IPS-18a (cell line): Measurements from ENCODE around the gene NPAS4.
"Not testable (repeated sequence)": the region's sequence is repeated elsewhere in the genome, so short reads cannot be mapped to it uniquely, and the experiment has no call there.

Experiments used
- H3K27ac ChIP-seq: one replicate; pipeline ENCODE4 v1.5.1; 2013; ENCODE audit warnings: low read length
- H3K27me3 ChIP-seq: one replicate; pipeline ENCODE4 v1.6.1; 2013; ENCODE audit warnings: mild to moderate bottlenecking, low read length; ENCODE audit not compliant: control insufficient read depth, insufficient read depth
- H3K36me3 ChIP-seq: one replicate; pipeline ENCODE4 v1.6.1; 2013; ENCODE audit warnings: low read depth, low read length; ENCODE audit not compliant: control insufficient read depth
- H3K4me1 ChIP-seq: one replicate; pipeline ENCODE4 v1.6.1; 2013; ENCODE audit warnings: low read depth, low read length; ENCODE audit not compliant: control insufficient read depth
- H3K4me3 ChIP-seq: one replicate; pipeline ENCODE4 v1.5.1; 2013; ENCODE audit warnings: low read length
- H3K9ac ChIP-seq: one replicate; pipeline ENCODE4 v1.6.1; 2013; ENCODE audit warnings: mild to moderate bottlenecking, low read length, moderate library complexity
- H3K9me3 ChIP-seq: one replicate; pipeline ENCODE4 v1.6.1; 2013; ENCODE audit warnings: low read depth, low read length; ENCODE audit not compliant: control insufficient read depth

The NPAS4 gene

DNA sequence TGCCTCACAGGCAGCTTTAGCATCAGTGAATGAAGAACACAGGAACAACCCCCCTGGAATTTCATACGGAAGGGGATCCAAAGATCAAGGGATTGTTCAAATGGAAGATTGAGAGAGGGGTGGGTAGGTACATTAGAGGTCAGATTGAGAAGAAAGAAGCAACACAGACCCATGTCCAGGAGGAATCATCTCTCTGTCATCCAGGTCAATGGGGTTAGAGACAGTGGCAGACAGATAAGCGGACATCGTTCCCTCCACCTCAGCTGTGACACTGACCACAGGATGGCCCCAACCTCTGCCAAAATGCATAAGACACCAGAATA, 1.9 kb upstream of the NPAS4 start:
- Histone ChIP-seq H3K4me3 (no peak overlapping the region), H3K27ac (no peak overlapping the region), H3K4me1 (peaks cover 34% of the 10 kb centered on the region), H3K36me3 (no peaks in the 10 kb centered on the region), H3K9me3 (no peaks in the 10 kb centered on the region), H3K27me3 (peaks cover 33% of the 10 kb centered on the region), H3K9ac (no peak overlapping the region)

DNA sequence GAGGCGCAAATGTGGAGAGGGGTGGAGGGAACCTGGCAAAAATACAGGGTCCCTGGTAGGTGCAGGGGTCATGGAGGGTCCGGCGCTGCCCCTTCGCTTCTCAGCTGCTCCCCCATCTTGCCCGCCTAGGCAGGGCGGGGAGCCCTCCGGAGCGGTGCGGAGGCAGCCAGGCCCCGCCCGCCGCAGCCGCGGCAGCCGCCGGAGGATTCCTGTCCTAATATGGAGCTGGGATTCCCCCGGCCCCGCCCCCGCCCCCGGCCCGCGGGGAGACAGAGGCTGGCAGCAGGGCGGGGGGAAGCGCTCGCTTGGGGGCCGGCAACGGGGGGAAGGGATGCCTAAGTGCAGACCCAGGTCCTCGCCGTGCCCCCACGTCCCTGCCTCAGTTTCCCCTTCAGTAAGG, 1.0 kb upstream of the NPAS4 start:
- Histone ChIP-seq H3K27me3 (peaks cover 33% of the 10 kb centered on the region), H3K4me3 (peak overlapping the region; percentile 50), H3K27ac (no peak overlapping the region), H3K9me3 (no peaks in the 10 kb centered on the region), H3K36me3 (no peaks in the 10 kb centered on the region), H3K4me1 (peaks cover 26% of the 10 kb centered on the region), H3K9ac (no peak overlapping the region)

DNA sequence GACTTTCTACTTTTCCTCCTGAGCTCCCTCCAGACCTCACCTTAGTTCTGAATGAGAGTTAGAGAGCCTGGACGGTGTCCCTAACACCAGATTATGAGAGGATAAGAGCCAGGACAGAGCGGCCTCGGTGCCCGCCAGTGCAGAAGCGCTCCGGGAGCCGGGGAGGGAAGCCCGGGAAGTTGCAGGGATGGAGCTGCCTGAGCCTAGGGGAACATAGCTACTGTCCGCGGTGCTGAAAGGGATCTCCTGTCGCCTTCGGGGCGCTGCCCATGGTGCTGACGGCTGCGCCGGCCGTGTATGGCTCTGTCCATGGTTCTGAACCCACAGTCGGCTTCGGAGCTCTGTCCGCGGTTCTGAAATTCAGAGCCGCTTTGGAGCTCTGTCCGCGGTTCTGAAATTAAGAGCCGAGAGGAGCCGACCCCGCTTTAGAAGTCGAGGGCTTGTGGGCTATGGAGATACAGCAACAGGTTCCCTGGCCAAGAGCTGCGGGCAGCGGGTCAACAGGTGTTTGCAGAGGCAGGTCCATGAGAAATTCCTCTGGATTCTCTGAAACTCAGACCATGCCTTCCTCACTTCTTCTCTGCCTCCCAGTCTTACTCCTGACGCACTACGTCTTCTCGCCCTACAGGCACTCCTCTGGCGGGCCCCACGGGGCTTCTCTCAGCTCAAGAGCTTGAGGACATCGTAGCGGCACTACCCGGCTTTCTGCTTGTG, 814 bp downstream of the NPAS4 start:
- Histone ChIP-seq H3K4me3 (peak overlapping the region; percentile 50), H3K9me3 (no peaks in the 10 kb centered on the region), H3K36me3 (no peaks in the 10 kb centered on the region), H3K9ac (no peak overlapping the region), H3K27ac (no peak overlapping the region), H3K4me1 (peaks cover 22% of the 10 kb centered on the region), H3K27me3 (peaks cover 33% of the 10 kb centered on the region)

DNA sequence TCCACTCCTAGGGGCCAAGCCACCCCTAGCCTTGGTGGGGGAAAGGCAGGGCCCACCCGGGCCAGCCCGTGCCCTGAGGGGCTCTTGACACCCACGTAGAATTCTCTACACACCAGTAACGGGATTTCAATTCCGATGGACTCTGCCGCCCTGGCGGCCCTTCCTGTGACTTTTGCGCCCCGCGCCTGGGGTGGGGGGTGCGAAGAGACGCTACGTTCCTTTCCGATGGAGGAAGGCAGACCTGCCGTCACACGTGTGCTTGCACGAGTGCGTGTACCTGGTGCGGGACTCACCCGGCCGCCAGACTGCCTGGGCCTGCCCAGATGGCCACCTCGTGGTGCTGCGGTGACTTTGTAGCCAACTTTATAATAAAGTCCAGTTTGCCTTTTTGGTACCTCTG, 5.5 kb downstream of the NPAS4 start:
- Histone ChIP-seq H3K4me1 (no peaks in the 10 kb centered on the region), H3K9ac (no peak overlapping the region), H3K27ac (no peak overlapping the region), H3K4me3 (no peak overlapping the region), H3K9me3 (no peaks in the 10 kb centered on the region), H3K27me3 (peaks cover 2% of the 10 kb centered on the region), H3K36me3 (no peaks in the 10 kb centered on the region)

DNA sequence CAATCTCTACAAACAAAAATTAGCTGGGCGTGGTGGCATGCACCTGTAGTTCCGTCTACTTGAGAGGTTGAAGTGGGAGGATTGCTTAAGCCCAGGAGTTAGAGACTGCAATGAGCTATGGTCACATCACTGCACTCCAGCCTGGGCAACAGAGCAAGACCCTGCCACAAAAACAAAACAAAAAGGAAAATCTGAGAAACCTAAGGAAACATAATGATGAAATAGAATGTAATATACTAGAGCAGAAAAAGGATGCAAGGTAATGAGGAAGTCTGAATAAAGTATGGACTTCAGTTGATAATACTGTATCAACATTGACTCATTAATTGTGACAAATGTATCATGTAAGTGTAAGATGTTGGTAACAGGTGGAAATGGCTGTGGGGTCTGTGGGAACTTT, 8.1 kb downstream of the NPAS4 start:
- Histone ChIP-seq H3K4me1 (no peaks in the 10 kb centered on the region), H3K4me3 (no peak overlapping the region), H3K27me3 (no peaks in the 10 kb centered on the region), H3K9ac (no peak overlapping the region), H3K9me3 (no peaks in the 10 kb centered on the region), H3K36me3 (no peaks in the 10 kb centered on the region), H3K27ac (no peak overlapping the region)

DNA sequence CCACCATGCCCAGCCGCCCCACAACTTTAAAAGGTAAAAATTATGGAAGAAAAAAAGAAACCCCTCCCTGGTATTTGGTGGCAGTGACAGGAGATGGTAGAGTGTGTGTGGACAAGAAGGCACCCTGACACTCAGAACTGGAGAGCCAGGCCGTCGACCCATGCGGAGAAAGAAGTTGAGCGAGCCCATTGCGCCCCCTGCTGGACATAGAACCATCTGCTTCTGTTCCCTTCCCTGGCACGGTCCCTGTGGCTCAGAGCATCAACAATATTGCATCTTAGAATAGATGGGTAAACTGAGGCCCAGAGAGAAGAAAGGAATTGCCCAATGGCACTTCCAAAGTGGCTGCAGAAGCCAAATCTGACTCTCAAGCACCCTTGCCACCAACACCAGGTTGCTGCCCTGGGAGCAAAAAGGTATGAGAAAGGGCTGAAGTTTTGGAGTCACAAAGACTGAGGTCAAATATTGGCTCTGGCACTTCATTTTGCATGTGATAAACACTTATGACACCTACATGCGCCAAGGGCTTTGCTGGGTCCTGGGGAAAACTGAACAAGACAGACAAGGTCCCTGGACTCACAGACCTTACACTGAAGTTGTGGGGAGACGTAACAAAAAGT, 9.3 kb downstream of the NPAS4 start:
- no peak overlapping the region for H3K4me3 ChIP-seq
- no peaks in the 10 kb centered on the region for H3K27me3 ChIP-seq
- no peak overlapping the region for H3K27ac ChIP-seq
- peaks cover 4% of the 10 kb centered on the region for H3K36me3 ChIP-seq
- no peak overlapping the region for H3K9ac ChIP-seq
- H3K4me1 ChIP-seq = no peaks in the 10 kb centered on the region
- H3K9me3 ChIP-seq = no peaks in the 10 kb centered on the region

DNA sequence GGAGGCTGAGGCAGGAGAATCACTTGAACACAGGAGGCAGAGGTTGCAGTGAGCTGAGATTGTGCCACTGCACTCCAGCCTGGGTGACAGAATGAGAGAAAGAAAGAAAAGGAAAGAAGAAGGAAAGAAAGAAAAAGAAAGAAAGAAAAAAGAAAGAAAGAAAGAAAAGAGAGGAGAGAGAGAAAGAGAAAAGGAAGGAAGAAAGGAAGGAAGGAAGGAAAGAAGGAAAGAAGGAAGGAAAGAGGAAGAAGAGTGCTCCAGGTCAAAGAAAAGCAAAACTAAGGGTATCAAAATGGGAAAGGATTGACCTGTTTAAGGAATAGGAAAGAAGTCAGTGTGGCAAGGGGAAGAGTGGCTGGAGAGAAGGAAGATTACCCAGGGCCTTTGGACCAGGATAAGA, 10.5 kb downstream of the NPAS4 start:
- H3K9me3 ChIP-seq, H3K4me1 ChIP-seq, H3K27ac ChIP-seq, H3K4me3 ChIP-seq, H3K27me3 ChIP-seq, H3K9ac ChIP-seq: not testable (repeated sequence)
- peaks cover 16% of the 10 kb centered on the region for H3K36me3 ChIP-seq

DNA sequence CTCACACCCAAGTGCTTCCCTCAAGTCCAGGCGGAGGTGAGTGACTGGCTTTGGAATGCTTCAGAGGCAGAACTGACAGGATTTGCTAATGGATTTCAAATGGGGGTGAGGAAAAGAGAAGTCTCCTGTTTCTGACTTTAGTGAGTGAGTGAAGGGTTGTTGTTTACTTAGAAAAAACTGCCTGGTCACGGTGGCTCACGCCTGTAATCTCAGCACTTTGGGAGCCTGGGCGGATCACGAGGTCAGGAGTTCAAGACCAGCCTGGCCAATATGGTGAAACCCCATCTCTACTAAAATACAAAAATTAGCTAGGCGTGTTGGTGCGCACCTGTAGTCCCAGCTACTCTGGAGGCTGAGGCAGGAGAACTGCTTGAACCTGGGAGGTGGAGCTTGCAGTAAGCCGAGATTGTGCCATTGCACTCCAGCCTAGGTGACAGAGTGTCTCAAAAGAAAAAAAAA, 11.1 kb downstream of the NPAS4 start:
- H3K27me3 ChIP-seq, H3K27ac ChIP-seq, H3K9ac ChIP-seq, H3K4me3 ChIP-seq, H3K4me1 ChIP-seq, H3K9me3 ChIP-seq: not testable (repeated sequence)
- H3K36me3 ChIP-seq = peaks cover 22% of the 10 kb centered on the region

DNA sequence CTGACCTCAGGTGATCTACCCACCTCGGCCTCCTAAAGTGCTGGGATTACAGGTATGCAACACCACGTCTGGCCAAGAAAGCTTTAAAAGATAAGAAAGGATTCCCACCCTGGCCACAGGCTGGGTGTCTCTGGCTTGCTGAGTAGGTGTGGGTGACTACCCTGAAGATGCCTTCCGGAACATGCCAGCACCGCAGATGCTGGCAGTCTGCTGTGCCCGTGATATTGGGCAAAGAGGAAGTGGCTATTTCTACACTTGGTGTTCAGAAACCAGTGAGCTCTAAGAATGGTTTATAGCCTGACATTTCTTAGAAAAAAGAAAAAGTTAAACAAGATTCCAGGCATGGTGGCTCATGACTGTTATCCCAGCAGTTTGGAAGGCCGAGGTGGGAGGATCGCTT, 11.8 kb downstream of the NPAS4 start:
- Histone ChIP-seq H3K36me3 (peaks cover 24% of the 10 kb centered on the region), H3K27ac (no peak overlapping the region), H3K9ac (no peak overlapping the region), H3K9me3 (no peaks in the 10 kb centered on the region), H3K4me1 (no peaks in the 10 kb centered on the region), H3K27me3 (no peaks in the 10 kb centered on the region), H3K4me3 (no peak overlapping the region)

DNA sequence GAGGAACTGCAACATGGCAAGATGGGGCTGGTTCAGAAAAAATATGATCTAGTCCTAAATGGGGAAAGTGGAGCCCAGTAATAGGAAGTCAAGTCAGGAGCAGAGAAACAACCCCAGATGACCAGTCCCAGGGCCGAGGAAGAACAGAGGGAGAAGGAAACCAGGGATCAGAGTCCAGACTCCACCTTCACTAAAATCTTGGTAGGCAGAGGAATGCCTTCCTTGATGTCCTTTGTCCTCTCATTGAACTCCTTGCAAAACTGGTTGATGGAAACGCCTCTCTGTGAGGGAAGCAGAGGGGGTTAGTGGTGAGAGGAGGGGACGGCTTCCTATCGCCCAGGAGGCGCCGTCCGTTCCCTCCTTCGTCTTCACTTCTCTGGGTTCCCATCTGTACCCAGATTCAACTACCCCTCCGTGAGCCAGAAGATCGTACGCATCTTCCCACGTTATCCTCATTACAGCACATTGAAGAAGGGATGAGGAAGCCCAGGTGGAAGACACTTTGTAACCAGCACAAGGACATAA, 17.2 kb downstream of the NPAS4 start:
- no peaks in the 10 kb centered on the region for H3K9me3 ChIP-seq
- H3K27ac ChIP-seq = peak overlapping the region; percentile 100
- peak overlapping the region; percentile 94 for H3K4me3 ChIP-seq
- H3K36me3 ChIP-seq = peaks cover 24% of the 10 kb centered on the region
- H3K9ac ChIP-seq = peak overlapping the region; percentile 95
- H3K27me3 ChIP-seq = no peaks in the 10 kb centered on the region
- H3K4me1 ChIP-seq = no peaks in the 10 kb centered on the region

DNA sequence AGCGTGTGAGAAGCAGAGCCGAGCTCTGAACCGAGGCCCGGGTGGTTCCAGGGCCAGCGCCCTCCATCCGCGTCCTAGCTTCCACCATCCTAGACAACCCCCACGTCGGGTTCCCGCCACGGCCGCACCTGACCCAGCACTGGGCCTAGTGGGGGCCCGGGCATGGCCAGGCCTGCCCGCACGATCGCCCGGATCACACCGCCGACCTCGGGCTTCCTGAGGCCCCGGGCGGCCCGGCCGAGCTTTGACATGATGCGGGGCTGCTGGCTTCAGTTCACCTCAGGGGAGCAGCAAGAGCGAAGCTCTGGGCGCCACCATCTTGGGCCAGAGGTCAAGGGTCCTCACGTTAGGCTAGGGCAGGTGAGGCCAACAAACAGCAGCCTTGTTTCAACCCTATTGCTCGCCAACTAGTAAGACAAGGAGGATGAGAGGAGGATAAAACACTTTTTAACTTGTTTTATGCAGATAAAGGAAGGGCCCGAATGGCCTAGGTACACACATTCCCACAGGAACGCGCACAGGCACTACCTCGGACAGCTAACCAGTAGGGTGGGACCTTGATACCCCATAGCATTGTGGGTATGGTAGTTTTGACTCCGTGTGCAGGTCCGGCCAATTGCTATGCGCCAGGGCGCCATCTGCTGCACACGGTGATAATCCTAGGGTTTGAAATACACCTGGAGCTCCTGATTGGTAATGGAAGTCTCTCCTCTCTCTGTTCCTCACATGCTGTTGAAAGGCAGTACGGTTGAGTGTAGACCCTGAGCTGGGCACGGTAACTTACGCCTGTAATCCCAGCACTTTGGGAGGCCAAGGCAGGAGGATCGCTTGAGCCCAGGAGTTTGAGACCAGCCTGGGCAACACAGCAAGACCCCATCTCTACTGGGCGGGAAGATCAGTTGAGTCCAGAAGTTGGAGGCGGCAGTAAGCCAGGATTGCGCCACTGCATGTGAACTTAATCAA, 17.9 kb downstream of the NPAS4 start, which contains the start of gene MRPL11:
Gene MRPL11 (minus strand): TSS at position 345 of the 963 bp plus-strand sequence. CDS start 94 bp downstream, at position 251.
- peaks cover 24% of the 10 kb centered on the region for H3K36me3 ChIP-seq

More for the DNA sequence above, 17.9 kb downstream of the NPAS4 start, which contains the start of gene MRPL11:
- H3K27ac ChIP-seq = peak within 1 kb of the TSS; percentile 100
- H3K9me3 ChIP-seq = no peaks in the 10 kb centered on the region
- no peaks in the 10 kb centered on the region for H3K4me1 ChIP-seq
- H3K27me3 ChIP-seq = no peaks in the 10 kb centered on the region
- peak within 1 kb of the TSS; percentile 94 for H3K4me3 ChIP-seq
- H3K9ac ChIP-seq = peak within 1 kb of the TSS; percentile 95
